GM23338 (cell line): ENCODE data around the gene SCAPER.

Source experiments
- CREB1 ChIP-seq: fragments of 250-450 bp; sonication (Bioruptor Pico); IDR thresholded peaks from 2 replicates; pipeline ENCODE4 v1.5.0; 2020; ENCODE audit warnings: low read depth, mild to moderate bottlenecking, moderate library complexity
- CTCF ChIP-seq, 2 experiments: fragments of 200-600 bp in 1 of 2; sonication (generic) in 1 of 2; conservative IDR thresholded peaks; 2 replicates each; pipeline versions ENCODE4 v1.5.1 to v1.6.1; 2016 to 2017; ENCODE audit warnings: antibody characterized with exemption in 2 of 2, low read depth in 2 of 2, mild to moderate bottlenecking in 2 of 2, moderate library complexity in 1 of 2
- ETS1 ChIP-seq: IDR thresholded peaks from 2 replicates; pipeline ENCODE4 v1.6.1; 2016; ENCODE audit warnings: antibody characterized with exemption
- EZH2 ChIP-seq: fragments of 200-600 bp; sonication (generic); IDR thresholded peaks from one replicate; pipeline ENCODE4 v1.8.0; 2017; ENCODE audit warnings: antibody characterized with exemption, mild to moderate bottlenecking, low read depth; ENCODE audit not compliant: unreplicated experiment
- EZH2phosphoT487 ChIP-seq: fragments of 200-600 bp; sonication (generic); IDR thresholded peaks from one replicate; pipeline ENCODE4 v1.8.1; 2018; ENCODE audit warnings: antibody characterized with exemption; ENCODE audit not compliant: unreplicated experiment
- JUNB ChIP-seq: IDR thresholded peaks from one replicate; pipeline ENCODE4 v1.6.1; 2016; ENCODE audit warnings: antibody characterized with exemption; ENCODE audit not compliant: unreplicated experiment
- NANOG ChIP-seq: IDR thresholded peaks from 2 replicates; pipeline ENCODE4 v1.6.1; 2016; ENCODE audit warnings: antibody characterized with exemption, borderline replicate concordance
- POLR2AphosphoS5 ChIP-seq: IDR thresholded peaks from 2 replicates; pipeline ENCODE4 v1.6.1; 2016; ENCODE audit warnings: antibody characterized with exemption, low read depth
- REST ChIP-seq: IDR thresholded peaks from one replicate; pipeline ENCODE4 v1.6.1; 2018; ENCODE audit warnings: antibody characterized with exemption; ENCODE audit not compliant: unreplicated experiment
- STAT1 ChIP-seq: IDR thresholded peaks from one replicate; pipeline ENCODE4 v1.6.1; 2016; ENCODE audit warnings: antibody characterized with exemption; ENCODE audit not compliant: unreplicated experiment
- ZNF114 ChIP-seq: fragments of 250-450 bp; sonication (Bioruptor Pico); IDR thresholded peaks from 2 replicates; pipeline ENCODE4 v1.5.0; 2020; ENCODE audit warnings: mild to moderate bottlenecking, moderate library complexity

GRCh38 chr15:76664411-76664810 lies 240.7 kb downstream of the SCAPER start:
- TF ChIP-seq CTCF (conservative IDR thresholded peaks at IDR 0.05; ENCODE audit: low read depth in 2 of 2) (no peak), POLR2AphosphoS5 (no peak), REST (no peak), CREB1 (CRISPR knock-in tag) (no peak), JUNB (no peak), EZH2phosphoT487 (no peak), EZH2 (no peak), NANOG (no peak), ZNF114 (CRISPR knock-in tag) (no peak), STAT1 (no peak), ETS1 (no peak)
